Sigmoid colon (tissue), 4 donors: ENCODE results near the gene PAQR7.

Experiments
- EP300 ChIP-seq, 4 donors: sonication (generic); formaldehyde crosslinking; IDR thresholded peaks; one replicate each; pipeline ENCODE4 v1.6.1; 2017; ENCODE audit warnings: antibody characterized with exemption in 4 of 4
- POLR2A ChIP-seq, 2 donors: fragments of 450-650 bp; IDR thresholded peaks; one replicate each; pipeline ENCODE4 v1.6.1; 2016; ENCODE audit warnings: antibody characterized with exemption in 2 of 2, mild to moderate bottlenecking in 2 of 2, moderate library complexity in 2 of 2
- POLR2AphosphoS5 ChIP-seq, 4 donors: sonication (generic); formaldehyde crosslinking; IDR thresholded peaks; one replicate each; pipeline ENCODE4 v1.6.1; 2017; ENCODE audit warnings: antibody characterized with exemption in 4 of 4
- TF ChIP-seq, protein P1 (sequence below), 4 experiments: fragments of 450-650 bp in 3 of 4; fragments of 200-600 bp in 1 of 4; IDR thresholded peaks; one replicate each; pipeline ENCODE4 v1.5.1; 2016 to 2019; ENCODE audit warnings: antibody characterized with exemption in 4 of 4, mild to moderate bottlenecking in 3 of 4, moderate library complexity in 2 of 4

DNA sequence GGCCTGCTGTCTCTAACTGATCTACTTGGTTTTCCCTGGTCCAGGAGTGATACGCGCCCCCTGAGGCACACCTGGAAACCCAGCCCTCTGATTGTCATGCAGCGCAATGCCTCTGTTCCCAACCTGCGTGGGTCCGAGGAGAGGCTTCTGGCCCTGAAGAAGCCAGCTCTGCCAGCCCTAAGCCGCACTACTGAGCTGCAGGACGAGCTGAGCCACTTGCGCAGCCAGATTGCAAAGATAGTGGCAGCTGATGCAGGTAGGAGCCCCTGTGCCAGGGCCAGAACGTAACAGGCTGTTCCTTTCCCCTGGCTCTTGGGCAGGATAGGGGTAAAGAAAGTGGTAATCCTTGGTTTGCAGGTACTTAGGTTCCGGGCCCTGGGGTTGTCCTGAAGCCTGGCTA, 48.9 kb downstream of the PAQR7 start:
- TF ChIP-seq EP300 (IDR thresholded peaks at IDR 0.05) (no peak), POLR2A (IDR thresholded peaks at IDR 0.05) (no peak), POLR2AphosphoS5 (IDR thresholded peaks at IDR 0.05) (no peak)
- TF ChIP-seq, protein P1, sequence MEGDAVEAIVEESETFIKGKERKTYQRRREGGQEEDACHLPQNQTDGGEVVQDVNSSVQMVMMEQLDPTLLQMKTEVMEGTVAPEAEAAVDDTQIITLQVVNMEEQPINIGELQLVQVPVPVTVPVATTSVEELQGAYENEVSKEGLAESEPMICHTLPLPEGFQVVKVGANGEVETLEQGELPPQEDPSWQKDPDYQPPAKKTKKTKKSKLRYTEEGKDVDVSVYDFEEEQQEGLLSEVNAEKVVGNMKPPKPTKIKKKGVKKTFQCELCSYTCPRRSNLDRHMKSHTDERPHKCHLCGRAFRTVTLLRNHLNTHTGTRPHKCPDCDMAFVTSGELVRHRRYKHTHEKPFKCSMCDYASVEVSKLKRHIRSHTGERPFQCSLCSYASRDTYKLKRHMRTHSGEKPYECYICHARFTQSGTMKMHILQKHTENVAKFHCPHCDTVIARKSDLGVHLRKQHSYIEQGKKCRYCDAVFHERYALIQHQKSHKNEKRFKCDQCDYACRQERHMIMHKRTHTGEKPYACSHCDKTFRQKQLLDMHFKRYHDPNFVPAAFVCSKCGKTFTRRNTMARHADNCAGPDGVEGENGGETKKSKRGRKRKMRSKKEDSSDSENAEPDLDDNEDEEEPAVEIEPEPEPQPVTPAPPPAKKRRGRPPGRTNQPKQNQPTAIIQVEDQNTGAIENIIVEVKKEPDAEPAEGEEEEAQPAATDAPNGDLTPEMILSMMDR (IDR thresholded peaks at IDR 0.05): no peak
